ENCODE data around the gene CCPG1. TPM values are rescaled to one million over a fixed set of nuclear protein-coding genes. Genes with fewer than 3 reads are reported as not detected.

Gene CCPG1
- total and polyA plus RNA-seq, 10 of the 15 experiments (the other 5 are each of a cell fraction or from before 2014, with no cell fraction given) = 5.1 to 15.8 (median 10.0) TPM

- TF ChIP-seq CEBPB (IDR thresholded peaks at IDR 0.05; ENCODE audit: borderline replicate concordance in 1 of 2, low read depth in 2 of 2, low read length in 2 of 2) (no peak), SPI1 (IDR thresholded peaks at IDR 0.05; ENCODE audit: borderline replicate concordance, insufficient read depth, low read depth, low read length) (peak; percentile 29; the same call in 1 of the 2 replicates)
- no peaks in the 10 kb centered on the region for H3K27me3 ChIP-seq (replicated peaks in 1 of 2; ENCODE audit: control insufficient read depth in 2 of 2, insufficient read depth in 2 of 2, low read length in 1 of 2)
- 36% methylated on average over 1 of the region's 1 CpG for WGBS (ENCODE audit: insufficient coverage, insufficient replicate concordance, low lambda C conversion rate, missing lambda C conversion rate)
- intact Hi-C loops (cut with micrococcal nuclease; ENCODE audit: unreplicated experiment) (no loop called here), in situ Hi-C loops (cut with MboI) (no loop called here)
- ATAC-seq (no peak), DNase-seq (ENCODE audit: low read depth, low spot score) (no peak), FAIRE-seq (no peak)
- H3K36me3 ChIP-seq (ENCODE audit: control insufficient read depth in 2 of 2, insufficient read depth in 2 of 2, low read length in 1 of 2) = peaks cover 0 to 8% of the 10 kb centered on the region in 2 experiments; a peak in 1 of 4 replicates
- ChIA-PET POLR2A (no interaction called here), RAD21 (ENCODE audit: unreplicated experiment) (no interaction called here), SMC1A (ENCODE audit: uncharacterized antibody, unreplicated experiment) (no interaction called here), CTCF (interaction anchor here (1.6 kb wide), 1 partner anchor 107 kb away, joined by 4 read pairs; no protein-coding TSS in a partner anchor)
- no peak overlapping the region for H3K4me2 ChIP-seq (ENCODE audit: control insufficient read depth, insufficient read depth)
- no peak overlapping the region for H3K9ac ChIP-seq (ENCODE audit: control insufficient read depth, insufficient read depth, low read length)
- no peak overlapping the region for H2AFZ ChIP-seq (ENCODE audit: control insufficient read depth, low read depth, low read length)
- no peak overlapping the region for H3K4me3 ChIP-seq
- H3K4me1 ChIP-seq (ENCODE audit: control insufficient read depth, insufficient read depth, low read length) = no peaks in the 10 kb centered on the region
- no TSS peak for BruUV-seq (replicated peaks)
- no peaks in the 10 kb centered on the region for H3K9me3 ChIP-seq (replicated peaks; ENCODE audit: control insufficient read depth, insufficient read depth, low read length)
- H4K20me1 ChIP-seq (ENCODE audit: control insufficient read depth, insufficient read depth) = no peaks in the 10 kb centered on the region
- H3K27ac ChIP-seq (ENCODE audit: control insufficient read depth, insufficient read depth) = no peak overlapping the region
- H3K79me2 ChIP-seq (ENCODE audit: control insufficient read depth, insufficient read depth, low read length) = 0 out of 2 replicates have a peak, but pooled peaks cover 2% of the 10 kb centered on the region
These were observed 80.8 kb downstream of the CCPG1 start for GRCh38 chr15:55327387-55327786.

GRCh38 chr15:55322467-55322866 lies 85.7 kb downstream of the CCPG1 start:
- no peak overlapping the region for H3K4me2 ChIP-seq (ENCODE audit: control insufficient read depth, insufficient read depth)
- H3K36me3 ChIP-seq (ENCODE audit: control insufficient read depth in 2 of 2, insufficient read depth in 2 of 2, low read length in 1 of 2) = 0 out of 4 replicates have a peak, but pooled peaks cover 0 to under 1% of the 10 kb centered on the region in 2 experiments
- H3K4me3 ChIP-seq = no peak overlapping the region
- H4K20me1 ChIP-seq (ENCODE audit: control insufficient read depth, insufficient read depth) = no peaks in the 10 kb centered on the region
- DNase-seq (ENCODE audit: low read depth, low spot score) (no peak), ATAC-seq (no peak), FAIRE-seq (no peak)
- no peaks in the 10 kb centered on the region for H3K9me3 ChIP-seq (replicated peaks; ENCODE audit: control insufficient read depth, insufficient read depth, low read length)
- no peak overlapping the region for H3K9ac ChIP-seq (ENCODE audit: control insufficient read depth, insufficient read depth, low read length)
- TF ChIP-seq BRCA1 (IDR thresholded peaks at IDR 0.05; ENCODE audit: low read depth, low read length) (no peak), MTA3 (IDR thresholded peaks at IDR 0.05; ENCODE audit: borderline replicate concordance, low read length) (no peak), ZNF207 (IDR thresholded peaks at IDR 0.05; ENCODE audit: borderline replicate concordance) (no peak), MYC (IDR thresholded peaks at IDR 0.05; ENCODE audit: insufficient read depth, insufficient read length, insufficient replicate concordance, low read length, severe bottlenecking) (no peak)
- TF ChIP-seq, protein P1, sequence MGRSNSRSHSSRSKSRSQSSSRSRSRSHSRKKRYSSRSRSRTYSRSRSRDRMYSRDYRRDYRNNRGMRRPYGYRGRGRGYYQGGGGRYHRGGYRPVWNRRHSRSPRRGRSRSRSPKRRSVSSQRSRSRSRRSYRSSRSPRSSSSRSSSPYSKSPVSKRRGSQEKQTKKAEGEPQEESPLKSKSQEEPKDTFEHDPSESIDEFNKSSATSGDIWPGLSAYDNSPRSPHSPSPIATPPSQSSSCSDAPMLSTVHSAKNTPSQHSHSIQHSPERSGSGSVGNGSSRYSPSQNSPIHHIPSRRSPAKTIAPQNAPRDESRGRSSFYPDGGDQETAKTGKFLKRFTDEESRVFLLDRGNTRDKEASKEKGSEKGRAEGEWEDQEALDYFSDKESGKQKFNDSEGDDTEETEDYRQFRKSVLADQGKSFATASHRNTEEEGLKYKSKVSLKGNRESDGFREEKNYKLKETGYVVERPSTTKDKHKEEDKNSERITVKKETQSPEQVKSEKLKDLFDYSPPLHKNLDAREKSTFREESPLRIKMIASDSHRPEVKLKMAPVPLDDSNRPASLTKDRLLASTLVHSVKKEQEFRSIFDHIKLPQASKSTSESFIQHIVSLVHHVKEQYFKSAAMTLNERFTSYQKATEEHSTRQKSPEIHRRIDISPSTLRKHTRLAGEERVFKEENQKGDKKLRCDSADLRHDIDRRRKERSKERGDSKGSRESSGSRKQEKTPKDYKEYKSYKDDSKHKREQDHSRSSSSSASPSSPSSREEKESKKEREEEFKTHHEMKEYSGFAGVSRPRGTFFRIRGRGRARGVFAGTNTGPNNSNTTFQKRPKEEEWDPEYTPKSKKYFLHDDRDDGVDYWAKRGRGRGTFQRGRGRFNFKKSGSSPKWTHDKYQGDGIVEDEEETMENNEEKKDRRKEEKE (IDR thresholded peaks at IDR 0.05) = no peak
- peaks cover 32% of the 10 kb centered on the region for H3K79me2 ChIP-seq (ENCODE audit: control insufficient read depth, insufficient read depth, low read length)
- no peak overlapping the region for H2AFZ ChIP-seq (ENCODE audit: control insufficient read depth, low read depth, low read length)
- intact Hi-C loops (cut with micrococcal nuclease; ENCODE audit: unreplicated experiment) (no loop called here), in situ Hi-C loops (cut with MboI) (no loop called here)
- ChIA-PET RAD21 (ENCODE audit: unreplicated experiment) (interaction anchor here (1.1 to 1.6 kb wide), 3 partner anchors 80 to 111 kb away, joined by 3 to 6 read pairs (median 3); partner anchors contain the start of genes CCPG1 and PIERCE2), SMC1A (ENCODE audit: uncharacterized antibody, unreplicated experiment) (interaction anchor here (0.8 to 1.5 kb wide), 3 partner anchors 33 to 112 kb away, joined by 3 to 5 read pairs (median 4); no protein-coding TSS in a partner anchor), CTCF (interaction anchor here (2.7 kb wide), 1 partner anchor 117 kb away, joined by 10 read pairs; no protein-coding TSS in a partner anchor), POLR2A (no interaction called here)
- no TSS peak for BruUV-seq (replicated peaks)
- 95% methylated on average over 5 of the region's 5 CpGs for WGBS (ENCODE audit: insufficient coverage, insufficient replicate concordance, low lambda C conversion rate, missing lambda C conversion rate)
- no peak overlapping the region for H3K27ac ChIP-seq (ENCODE audit: control insufficient read depth, insufficient read depth)
- H3K27me3 ChIP-seq (replicated peaks in 1 of 2; ENCODE audit: control insufficient read depth in 2 of 2, insufficient read depth in 2 of 2, low read length in 1 of 2) = no peaks in the 10 kb centered on the region
- no peaks in the 10 kb centered on the region for H3K4me1 ChIP-seq (ENCODE audit: control insufficient read depth, insufficient read depth, low read length)

Measured in GM12878 (cell line).